Calu3 (cell line): Measurements from ENCODE around the gene MYLIP. TPM values are rescaled to one million over a fixed set of nuclear protein-coding genes. Genes with fewer than 3 reads are reported as not detected.

Experiments
- BruUV-seq: library from RNA; stranded (reverse); fragments of 400-500 nt; replicated peaks from 2 replicates; lab custom pipeline; 2021; lab: Mats Ljungman, UMichigan
- CTCF ChIA-PET: fragments of 300-600 bp; sonication (Branson Sonifier 250); formaldehyde crosslinking; loops from one replicate; lab custom pipeline; 2022; ENCODE audit warnings: antibody characterized with exemption; lab: Charles Lee
- DNase-seq: peaks from one replicate; pipeline ENCODE4 v3.0.0; 2022
- H3K27ac Mint-ChIP-seq: one replicate; pipeline ENCODE4 v1.8.0; 2022; ENCODE audit warnings: mixed read lengths; ENCODE audit not compliant: unreplicated experiment
- H3K27me3 Mint-ChIP-seq: one replicate; pipeline ENCODE4 v1.8.0; 2022; ENCODE audit warnings: mixed read lengths; ENCODE audit not compliant: unreplicated experiment
- H3K36me3 Mint-ChIP-seq: one replicate; pipeline ENCODE4 v1.8.0; 2022; ENCODE audit warnings: mild to moderate bottlenecking, moderate library complexity, mixed read lengths; ENCODE audit not compliant: insufficient read depth, unreplicated experiment
- H3K4me1 Mint-ChIP-seq: one replicate; pipeline ENCODE4 v1.8.0; 2022; ENCODE audit warnings: mild to moderate bottlenecking, low read depth, mixed read lengths; ENCODE audit not compliant: unreplicated experiment
- H3K4me3 Mint-ChIP-seq: one replicate; pipeline ENCODE4 v1.8.0; 2022; ENCODE audit warnings: mild to moderate bottlenecking, low read depth, moderate library complexity, mixed read lengths; ENCODE audit not compliant: unreplicated experiment
- H3K9me3 Mint-ChIP-seq: one replicate; pipeline ENCODE4 v1.8.0; 2022; ENCODE audit warnings: low read depth, mixed read lengths; ENCODE audit not compliant: unreplicated experiment
- intact Hi-C: fragments of 100-400 bp; cut with micrococcal nuclease; formaldehyde crosslinking; loops from one replicate; pipeline ENCODE4 v1.10.0; 2022; ENCODE audit not compliant: unreplicated experiment
- total RNA-seq: library from RNA; stranded (reverse); gene quantifications from 2 replicates; pipeline ENCODE4 v1.2.3, GENCODE V29; 2022
- TF ChIP-seq, protein P1 (sequence below): fragments of 200-600 bp; IDR thresholded peaks from one replicate; pipeline ENCODE4 v1.8.0; 2022; ENCODE audit warnings: antibody characterized with exemption; ENCODE audit not compliant: unreplicated experiment

The MYLIP gene
- total RNA-seq, 1 experiment from 2014 or later: 8.1 TPM

DNA sequence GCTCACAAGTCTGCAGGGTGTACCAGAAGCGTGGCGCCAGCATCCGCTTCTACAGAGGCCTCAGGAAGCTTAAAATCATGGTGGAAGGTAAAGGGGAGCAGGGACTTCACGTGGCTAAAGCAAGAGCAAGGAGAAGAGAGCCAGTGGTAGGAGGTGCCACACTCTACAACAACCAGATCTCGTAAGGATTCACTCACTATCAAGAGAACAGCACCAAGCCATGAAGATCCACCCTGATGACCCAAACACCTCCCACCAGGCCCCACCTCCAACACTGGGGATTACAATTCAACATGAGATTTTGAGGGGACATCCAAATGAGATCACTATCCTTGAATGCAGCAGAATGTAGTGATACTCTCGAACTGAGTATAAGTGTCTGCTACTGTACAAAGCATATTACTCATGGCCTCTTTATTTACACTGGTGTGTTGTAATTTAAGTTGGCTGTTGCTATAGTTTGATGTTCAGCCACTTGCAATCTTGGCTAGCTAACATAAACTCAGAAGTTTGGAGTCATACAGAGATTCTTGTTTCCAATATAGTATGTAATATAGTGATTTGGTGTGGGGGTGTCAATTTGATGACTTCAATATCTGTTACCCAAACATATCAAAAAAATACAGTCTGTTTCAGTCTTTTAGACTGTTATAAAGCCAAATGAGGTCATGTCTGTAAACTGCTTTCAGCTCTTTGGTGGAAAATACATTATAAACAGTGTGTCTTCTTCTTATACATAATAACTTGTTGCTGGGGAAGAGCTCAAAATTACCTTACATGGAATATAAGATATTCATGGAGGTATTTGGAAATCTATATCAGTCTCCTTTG is 39.4 kb upstream of the MYLIP start:
- TF ChIP-seq, protein P1, sequence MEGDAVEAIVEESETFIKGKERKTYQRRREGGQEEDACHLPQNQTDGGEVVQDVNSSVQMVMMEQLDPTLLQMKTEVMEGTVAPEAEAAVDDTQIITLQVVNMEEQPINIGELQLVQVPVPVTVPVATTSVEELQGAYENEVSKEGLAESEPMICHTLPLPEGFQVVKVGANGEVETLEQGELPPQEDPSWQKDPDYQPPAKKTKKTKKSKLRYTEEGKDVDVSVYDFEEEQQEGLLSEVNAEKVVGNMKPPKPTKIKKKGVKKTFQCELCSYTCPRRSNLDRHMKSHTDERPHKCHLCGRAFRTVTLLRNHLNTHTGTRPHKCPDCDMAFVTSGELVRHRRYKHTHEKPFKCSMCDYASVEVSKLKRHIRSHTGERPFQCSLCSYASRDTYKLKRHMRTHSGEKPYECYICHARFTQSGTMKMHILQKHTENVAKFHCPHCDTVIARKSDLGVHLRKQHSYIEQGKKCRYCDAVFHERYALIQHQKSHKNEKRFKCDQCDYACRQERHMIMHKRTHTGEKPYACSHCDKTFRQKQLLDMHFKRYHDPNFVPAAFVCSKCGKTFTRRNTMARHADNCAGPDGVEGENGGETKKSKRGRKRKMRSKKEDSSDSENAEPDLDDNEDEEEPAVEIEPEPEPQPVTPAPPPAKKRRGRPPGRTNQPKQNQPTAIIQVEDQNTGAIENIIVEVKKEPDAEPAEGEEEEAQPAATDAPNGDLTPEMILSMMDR: no peak

DNA sequence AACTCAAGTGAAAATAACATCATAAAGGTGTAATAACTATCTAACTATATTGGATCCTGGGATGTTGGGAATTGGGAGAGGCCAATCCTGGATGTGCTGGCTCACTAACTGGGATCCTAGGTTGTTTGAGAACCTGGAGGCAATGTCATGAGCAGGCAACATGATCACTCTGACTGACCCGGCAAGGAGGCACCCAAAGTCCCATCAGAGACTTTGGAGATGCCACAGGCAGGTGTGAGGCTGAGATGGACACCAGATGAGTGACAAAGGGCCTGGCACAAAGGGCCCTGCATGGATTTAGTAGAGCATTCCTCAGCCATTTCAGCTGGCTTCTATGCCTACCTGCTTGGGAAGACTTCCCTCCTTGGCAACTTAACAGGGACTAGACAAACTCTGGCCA is 38.4 kb upstream of the MYLIP start:
- Mint-ChIP-seq H3K4me1 (no peaks in the 10 kb centered on the region), H3K36me3 (no peaks in the 10 kb centered on the region), H3K27ac (no peak overlapping the region), H3K27me3 (peaks cover 14% of the 10 kb centered on the region), H3K9me3 (no peaks in the 10 kb centered on the region), H3K4me3 (no peak overlapping the region)
- no TSS peak for BruUV-seq
- intact Hi-C loops: no loop called here
- TF ChIP-seq, protein P1: no peak
- DNase-seq: no peak
- CTCF ChIA-PET: no interaction called here

More for the DNA sequence above, 39.4 kb upstream of the MYLIP start:
- no peak overlapping the region for H3K4me3 Mint-ChIP-seq
- intact Hi-C loops: no loop called here
- no peak for DNase-seq
- H3K36me3 Mint-ChIP-seq: no peaks in the 10 kb centered on the region
- CTCF ChIA-PET: interaction anchor here (0.8 kb wide), 1 partner anchor 8 kb away, joined by 4 read pairs; no protein-coding TSS in a partner anchor
- H3K27me3 Mint-ChIP-seq: peaks cover 14% of the 10 kb centered on the region
- no TSS peak for BruUV-seq
- no peak overlapping the region for H3K27ac Mint-ChIP-seq
- H3K4me1 Mint-ChIP-seq: no peaks in the 10 kb centered on the region
- H3K9me3 Mint-ChIP-seq: no peaks in the 10 kb centered on the region

DNA sequence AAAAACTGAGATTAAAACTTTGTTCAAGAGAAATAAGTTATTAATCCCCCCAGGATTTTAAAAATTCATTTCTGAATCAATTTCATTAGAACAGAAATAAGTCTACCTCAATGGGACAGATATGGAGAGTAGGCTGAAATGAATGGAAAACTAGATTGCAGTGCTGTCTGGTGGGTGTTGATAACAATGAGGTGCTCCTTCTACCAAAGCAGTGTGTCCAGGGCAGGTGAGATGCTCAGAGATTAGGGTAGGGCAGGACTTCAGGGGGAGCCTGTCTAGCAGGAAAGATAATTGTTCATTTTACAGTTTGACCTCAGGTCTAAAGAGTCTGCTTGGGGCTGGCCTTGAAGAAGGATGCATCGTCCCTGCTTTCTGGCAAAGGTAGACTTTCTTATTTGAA is 38.0 kb upstream of the MYLIP start:
- no peaks in the 10 kb centered on the region for H3K9me3 Mint-ChIP-seq
- no peak overlapping the region for H3K4me3 Mint-ChIP-seq
- intact Hi-C loops: no loop called here
- no peak overlapping the region for H3K27ac Mint-ChIP-seq
- CTCF ChIA-PET: no interaction called here
- no TSS peak for BruUV-seq
- TF ChIP-seq, protein P1: no peak
- DNase-seq: no peak
- no peaks in the 10 kb centered on the region for H3K36me3 Mint-ChIP-seq
- peaks cover 14% of the 10 kb centered on the region for H3K27me3 Mint-ChIP-seq
- H3K4me1 Mint-ChIP-seq: no peaks in the 10 kb centered on the region

DNA sequence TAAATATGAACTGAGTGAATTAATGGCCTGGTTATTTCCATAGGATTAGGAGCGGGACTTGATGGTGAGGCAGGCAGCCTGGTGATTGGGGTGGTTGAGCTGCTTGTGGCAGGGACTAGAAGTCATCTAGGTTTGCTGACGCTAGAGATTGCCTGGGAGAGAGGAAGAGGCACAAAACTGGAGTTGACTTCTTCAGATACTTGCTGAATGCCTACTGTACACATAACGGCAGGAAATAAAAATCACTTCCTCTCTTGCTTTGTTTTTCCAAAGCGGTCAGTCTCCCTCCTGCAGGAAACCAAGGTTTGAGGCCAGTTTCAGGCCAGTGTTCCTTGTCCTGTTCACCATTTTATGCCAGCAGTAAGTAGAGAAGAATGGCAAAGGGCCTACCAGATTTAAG is 36.7 kb upstream of the MYLIP start:
- intact Hi-C loops: no loop called here
- TF ChIP-seq, protein P1: no peak
- no peak for DNase-seq
- no peaks in the 10 kb centered on the region for H3K4me1 Mint-ChIP-seq
- no peak overlapping the region for H3K4me3 Mint-ChIP-seq
- H3K9me3 Mint-ChIP-seq: no peaks in the 10 kb centered on the region
- CTCF ChIA-PET: no interaction called here
- peaks cover 16% of the 10 kb centered on the region for H3K27me3 Mint-ChIP-seq
- no TSS peak for BruUV-seq
- no peak overlapping the region for H3K27ac Mint-ChIP-seq
- H3K36me3 Mint-ChIP-seq: no peaks in the 10 kb centered on the region
